HG03097 (cell line): ENCODE results near the gene TRIML2.

Experiments
- ATAC-seq: cut with Tn5 transposase; IDR thresholded peaks from one replicate; pipeline ENCODE4 v1.9.1; 2021; ENCODE audit not compliant: unreplicated experiment, low FRiP score

Gene TRIML2, protein sequence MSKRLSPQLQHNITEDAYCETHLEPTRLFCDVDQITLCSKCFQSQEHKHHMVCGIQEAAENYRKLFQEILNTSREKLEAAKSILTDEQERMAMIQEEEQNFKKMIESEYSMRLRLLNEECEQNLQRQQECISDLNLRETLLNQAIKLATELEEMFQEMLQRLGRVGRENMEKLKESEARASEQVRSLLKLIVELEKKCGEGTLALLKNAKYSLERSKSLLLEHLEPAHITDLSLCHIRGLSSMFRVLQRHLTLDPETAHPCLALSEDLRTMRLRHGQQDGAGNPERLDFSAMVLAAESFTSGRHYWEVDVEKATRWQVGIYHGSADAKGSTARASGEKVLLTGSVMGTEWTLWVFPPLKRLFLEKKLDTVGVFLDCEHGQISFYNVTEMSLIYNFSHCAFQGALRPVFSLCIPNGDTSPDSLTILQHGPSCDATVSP

DNA sequence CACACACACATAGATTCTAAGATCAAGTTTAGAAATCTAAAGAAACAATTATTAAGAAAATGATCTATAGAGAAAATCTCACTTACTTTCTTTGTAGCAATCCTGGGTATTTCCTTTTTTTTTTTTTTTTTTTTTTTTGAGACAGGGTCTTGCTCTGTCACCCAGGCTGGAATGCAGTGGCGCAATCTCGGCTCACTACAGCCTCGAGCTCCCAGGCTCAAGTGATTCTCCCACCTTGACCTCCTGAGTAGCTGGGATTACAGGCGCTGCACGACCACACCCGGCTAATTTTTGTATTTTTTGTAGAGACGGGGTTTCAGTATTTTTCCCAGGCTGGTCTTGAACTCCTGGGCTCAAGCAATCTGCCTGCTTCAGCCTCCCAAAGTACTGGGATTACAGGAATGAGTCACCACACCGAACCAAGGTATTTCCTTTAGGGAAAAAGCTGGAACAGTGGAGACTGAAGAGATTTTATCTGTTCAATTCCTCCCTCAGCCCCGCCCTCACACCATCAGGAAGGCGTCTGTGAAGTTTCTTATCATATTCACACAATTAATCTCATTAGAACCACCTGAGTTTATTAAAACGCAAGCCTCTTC is at the start of gene TRIML2:
Gene TRIML2 (minus strand): TSS at position 447 of the 599 bp plus-strand sequence. CDS start 4,235 bp downstream, outside the sequence.
- no peak for ATAC-seq

DNA sequence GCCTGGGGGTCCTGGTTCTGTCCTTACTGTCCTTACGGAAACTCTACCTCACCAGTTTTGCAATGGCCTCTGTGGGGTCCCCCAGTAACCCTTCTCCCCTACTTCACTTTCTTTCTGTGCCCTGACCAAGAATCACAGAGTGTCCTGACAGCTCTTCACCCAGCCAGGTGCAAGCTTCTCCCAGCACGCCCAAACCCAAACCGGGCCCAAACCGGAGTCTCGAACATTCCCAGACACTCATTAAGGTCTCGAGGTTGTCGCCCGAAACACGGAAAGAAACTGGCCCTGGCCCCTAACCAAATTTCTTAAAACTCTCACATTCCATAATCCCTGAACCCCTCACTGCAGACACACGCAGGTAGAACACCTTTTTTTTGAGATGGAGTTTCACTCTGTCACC is 48.9 kb upstream of the TRIML2 start:
- no peak for ATAC-seq

DNA sequence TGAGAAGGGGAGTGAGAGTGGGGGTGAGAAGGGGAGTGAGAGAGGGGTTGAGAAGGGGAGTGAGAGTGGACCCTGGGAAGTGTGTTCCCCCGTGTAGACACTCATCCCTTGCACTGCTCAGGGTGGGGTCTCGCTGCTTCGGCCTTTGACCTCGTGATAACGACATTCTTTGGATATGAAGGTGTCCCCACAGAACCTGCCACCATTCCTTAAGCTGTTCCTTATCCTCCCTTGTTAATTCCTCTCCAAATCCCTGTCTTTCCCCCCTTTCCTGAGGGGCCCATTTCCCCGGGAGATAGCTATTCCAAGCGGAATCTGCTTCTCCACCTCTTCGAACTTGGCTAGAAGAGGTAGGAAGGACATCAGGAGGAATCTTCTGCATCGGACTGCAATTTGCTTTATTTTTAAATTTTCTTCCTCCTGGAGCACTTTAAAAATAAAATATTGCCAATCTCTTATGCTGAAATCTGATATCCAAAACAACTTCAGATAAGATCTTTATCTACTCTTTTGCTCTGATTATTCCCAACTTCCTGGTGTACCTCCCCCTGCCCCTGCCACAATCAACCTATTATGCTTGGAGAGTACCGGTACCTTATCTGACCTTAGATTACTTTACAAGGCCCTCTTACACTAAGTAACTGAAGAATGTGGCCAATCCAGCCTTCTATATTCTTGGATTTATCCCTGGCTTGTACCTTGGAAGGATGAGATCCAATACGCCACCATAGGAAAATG is 45.4 kb upstream of the TRIML2 start:
- no peak for ATAC-seq

DNA sequence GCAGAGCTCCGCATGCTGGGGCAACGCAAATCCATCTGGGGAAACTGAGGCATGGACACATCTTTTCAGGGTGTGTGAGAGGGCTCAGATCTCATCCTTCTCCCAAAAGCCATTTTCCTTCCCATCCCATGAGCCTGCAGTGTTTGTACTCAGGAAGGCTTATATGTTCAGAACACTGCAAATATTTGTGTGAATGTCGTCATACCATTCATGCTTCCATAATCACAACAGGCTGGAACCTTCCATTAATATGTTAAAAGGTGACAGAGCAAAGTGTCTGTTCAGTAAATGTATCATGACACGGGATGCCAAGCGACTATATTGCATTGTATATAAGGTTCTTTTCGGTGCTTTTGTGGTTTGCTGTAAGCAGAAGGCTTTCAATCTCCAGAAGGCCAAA is 38.4 kb upstream of the TRIML2 start:
- ATAC-seq: no peak

DNA sequence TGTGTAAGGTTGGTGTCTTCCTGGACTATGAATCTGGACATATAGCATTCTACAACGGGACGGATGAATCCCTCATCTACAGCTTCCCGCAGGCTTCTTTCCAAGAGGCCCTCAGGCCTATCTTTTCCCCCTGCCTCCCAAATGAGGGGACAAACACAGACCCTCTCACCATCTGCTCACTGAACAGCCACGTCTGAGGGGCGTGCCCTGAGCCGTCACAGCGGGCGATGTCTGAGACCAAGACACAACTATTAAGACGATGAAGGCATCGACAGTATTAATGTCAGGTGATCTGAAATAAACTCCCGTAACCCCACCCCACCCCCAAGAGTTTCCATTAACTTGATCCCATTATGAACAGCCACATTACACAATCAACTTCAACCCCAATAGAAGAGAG is 37.8 kb upstream of the TRIML2 start:
- no peak for ATAC-seq

DNA sequence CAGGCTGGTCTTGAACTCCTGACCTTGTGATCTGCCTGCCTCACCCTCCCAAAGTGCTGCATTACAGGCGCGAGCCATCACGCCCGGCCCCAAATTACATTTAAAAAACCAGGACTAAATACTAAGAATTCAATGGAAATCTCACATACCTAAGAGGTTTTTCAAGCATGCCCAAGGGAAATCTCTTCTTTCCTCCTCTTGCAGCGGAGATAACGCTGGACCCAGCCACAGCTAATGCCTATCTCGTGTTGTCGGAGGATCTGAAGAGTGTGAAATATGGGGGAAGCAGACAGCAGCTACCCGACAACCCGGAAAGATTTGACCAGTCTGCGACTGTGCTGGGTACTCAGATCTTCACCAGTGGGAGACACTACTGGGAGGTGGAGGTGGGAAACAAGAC is 37.2 kb upstream of the TRIML2 start:
- no peak for ATAC-seq

DNA sequence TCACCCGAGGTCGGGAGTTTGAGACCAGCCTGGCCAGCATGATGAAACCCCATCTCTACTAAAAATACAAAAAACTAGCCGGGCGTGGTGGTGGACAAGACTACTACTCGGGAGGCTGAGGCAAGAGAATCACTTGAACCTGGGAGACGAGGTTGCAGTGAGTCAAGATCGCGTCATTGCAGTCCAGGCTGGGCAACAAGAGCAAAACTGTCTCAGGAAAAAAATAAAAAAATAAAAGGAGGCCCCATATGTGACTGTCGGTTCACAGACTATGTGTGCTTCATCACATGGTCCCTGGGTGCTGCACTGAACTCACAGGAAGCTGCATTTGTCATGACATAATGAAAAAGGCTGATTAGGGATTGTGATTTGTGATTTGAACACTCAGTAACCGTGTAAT is 36.2 kb upstream of the TRIML2 start:
- no peak for ATAC-seq

DNA sequence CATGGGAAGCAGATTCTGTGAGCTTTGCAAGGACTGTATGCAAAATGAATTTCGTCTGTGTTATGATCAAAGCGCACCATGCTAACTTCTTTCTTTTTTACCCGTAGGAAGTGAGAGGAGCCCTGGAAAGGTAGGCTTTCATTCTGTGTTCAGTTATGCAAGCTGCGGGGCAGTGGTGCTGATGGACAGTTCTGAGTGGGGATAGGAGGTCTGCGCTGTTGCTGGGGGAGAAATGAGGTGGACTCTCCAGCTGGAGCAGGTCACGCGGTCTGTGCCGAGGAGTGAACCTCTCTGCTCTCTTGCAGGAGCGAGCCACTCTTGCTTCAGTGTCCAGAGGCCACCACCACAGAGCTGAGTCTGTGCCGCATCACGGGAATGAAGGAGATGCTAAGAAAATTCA is 34.3 kb upstream of the TRIML2 start:
- no peak for ATAC-seq

DNA sequence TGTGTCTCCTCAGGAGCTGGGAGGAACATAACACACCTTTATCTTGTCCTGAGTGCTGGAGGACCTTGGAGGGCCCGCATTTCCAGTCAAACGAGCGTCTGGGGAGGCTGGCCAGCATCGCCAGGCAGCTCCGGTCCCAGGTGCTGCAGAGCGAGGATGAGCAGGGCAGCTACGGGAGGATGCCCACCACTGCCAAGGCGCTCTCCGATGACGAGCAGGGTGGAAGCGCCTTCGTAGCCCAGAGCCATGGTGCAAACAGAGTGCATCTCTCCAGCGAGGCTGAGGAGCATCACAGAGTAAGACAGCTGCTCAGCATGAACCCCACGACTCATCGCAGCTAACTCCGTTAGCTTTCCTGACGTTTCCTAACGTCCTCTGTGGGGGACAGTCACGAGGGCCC is 30.3 kb upstream of the TRIML2 start:
- no peak for ATAC-seq

DNA sequence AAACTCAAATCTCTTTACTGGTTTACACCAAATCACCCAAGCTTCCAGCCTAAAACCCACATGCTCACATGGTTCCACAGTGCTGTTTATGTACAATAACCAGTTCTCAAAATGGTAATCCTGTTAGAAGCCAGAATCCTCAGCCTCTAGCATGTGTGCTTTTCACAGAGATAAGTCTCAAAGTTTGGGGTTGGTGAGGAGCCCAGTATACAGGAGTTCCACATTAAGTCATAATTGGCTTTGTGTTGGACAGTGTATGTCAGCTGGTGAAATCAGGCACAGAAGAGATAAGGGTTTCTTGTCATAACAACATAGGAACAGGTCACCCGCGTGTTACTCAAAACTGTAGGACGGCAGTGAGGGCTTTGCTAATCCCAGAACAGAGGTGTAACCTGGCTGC is 29.7 kb upstream of the TRIML2 start, which contains the start of gene TRIML1:
Gene TRIML1 (plus strand): TSS at position 301 of the 400 bp plus-strand sequence. CDS start 118 bp downstream, outside the sequence.
- ATAC-seq: no peak

DNA sequence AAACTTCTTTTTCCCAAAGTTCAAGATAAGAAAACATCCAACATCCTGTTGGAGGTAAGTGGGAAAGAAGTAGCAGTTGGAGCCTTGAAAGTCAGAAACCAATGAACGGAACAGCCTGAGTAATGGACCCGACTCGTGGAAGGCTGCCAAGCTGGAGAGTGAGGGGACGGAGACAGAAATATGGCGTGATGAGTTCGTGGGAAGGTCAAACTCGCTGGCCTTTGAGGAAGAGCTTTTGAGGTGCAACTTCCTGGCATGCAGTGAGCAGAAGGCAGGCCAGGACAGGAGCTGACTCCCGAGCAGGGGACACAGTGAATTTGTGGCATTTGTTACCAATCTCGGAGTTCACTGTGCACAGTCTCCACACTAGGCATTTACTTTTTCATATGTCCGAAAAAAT is 28.8 kb upstream of the TRIML2 start:
- ATAC-seq: no peak

DNA sequence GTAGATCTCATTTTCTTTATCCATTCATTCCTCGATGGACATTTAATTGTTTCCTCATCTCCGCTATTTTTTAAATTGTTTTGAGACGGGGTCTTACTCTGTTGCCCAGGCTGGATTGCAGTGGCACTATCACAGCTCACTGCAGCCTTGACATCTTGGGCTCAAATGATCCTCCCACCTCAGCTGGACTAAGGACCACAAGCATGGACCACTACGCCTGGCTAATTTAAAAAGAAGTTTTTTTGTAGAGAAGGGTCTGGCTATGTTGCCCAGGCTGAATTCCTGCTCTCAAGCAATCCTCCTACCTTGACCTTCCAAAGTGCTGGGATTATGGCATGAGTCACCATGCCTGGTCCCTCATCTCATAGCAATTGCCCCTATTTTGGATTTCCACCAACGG is 22.8 kb upstream of the TRIML2 start:
- no peak for ATAC-seq

DNA sequence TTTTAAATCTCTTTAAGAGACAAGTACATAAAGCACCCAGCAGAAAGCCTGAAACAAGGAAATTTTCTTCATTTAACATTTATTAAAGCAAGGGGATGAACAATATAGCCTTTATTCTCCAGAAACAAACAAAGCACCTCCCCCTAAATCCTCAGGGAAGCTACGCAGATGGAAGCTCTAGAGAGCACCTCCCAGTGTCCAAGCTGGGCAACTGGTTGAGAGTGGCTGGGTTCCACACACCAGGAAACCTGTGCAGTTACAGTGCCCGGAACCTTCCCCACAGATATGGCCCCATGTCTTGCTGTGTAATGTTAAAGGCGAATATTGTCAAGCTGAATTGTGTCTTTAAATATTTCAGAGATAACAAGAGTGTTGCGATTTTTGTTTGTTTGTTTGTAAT is 21.0 kb upstream of the TRIML2 start:
- no peak for ATAC-seq

DNA sequence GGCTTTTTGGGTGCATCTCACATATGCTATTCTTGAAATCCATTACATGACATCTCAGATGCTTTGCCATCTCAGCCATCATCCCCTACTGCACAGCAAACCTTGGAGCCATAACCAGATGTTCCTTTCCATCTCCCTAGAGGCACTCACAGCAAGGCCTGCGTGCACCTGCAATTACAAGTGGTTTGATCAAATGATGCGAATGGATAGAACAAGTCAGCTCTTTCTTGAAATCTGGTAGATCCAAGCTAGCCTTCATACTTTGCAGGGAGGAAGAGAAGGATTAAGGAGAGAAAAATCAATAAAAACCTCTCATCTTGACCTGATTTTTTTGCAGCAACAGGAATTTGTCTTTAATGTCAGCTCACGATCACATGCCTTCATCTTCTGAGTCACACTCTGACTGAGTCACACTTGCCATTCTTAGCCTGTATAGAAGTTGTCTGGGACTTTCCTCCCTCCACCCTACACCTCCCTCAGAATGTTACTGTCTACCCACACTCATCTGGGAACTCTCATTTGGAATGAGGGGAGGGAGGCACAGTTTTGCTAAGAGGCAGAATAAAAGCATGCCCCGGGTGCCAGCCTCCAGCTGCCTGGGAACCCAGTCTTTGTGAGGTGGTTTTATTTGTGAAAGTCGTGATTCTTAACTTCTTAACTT is 17.9 kb upstream of the TRIML2 start:
- ATAC-seq: no peak

DNA sequence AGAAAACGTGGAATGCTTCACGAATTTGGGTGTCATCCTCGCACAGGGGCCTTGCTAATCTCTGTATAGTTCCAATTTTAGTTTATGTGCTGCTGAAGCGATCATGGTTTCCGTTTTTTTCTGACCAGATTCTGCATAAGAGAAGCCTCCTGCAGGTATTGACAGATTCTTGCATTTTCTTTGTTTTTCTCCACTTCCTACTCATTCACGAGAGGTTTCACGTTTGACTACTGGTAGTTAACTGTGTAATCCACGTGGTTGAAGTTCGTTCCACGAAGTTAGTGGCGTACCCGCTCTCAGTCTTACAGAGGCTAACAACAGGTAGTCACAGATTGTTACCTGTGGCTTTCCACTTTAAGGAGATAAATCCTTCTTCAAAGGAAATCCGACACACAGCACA is 12.1 kb upstream of the TRIML2 start:
- no peak for ATAC-seq

DNA sequence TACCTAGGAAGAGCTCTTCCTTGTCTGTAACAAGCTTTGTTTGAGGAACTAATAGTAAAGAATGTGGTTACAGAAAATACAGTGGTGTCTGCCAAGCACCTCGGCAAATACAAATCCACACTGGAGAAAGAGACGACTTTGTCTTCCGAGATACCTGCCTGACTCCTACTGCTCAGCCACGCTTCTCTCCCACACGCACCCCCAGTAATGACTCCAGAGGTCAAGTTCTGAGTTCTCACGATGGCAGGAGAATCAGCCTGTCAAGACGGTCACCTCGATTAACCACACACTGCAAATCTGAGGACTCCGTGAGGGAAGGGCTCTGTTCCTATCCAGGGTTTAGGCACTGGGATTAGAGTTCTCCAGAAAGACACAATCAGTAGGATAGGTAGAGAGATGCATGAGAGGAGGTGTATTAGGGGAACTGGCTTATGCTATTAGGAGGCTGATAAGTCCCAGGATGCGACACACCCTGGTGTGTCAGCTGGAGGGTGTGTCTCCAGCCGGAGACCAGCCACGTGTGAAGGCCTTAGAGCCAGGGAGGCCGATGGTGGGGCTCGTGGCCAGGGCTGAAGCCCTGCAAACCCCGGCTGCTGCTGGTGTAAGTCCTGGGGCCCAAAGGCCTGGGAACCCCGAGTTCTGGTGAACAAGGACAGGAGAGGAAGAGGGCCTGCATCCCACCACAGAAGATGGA is 8.4 kb upstream of the TRIML2 start:
- ATAC-seq: no peak

DNA sequence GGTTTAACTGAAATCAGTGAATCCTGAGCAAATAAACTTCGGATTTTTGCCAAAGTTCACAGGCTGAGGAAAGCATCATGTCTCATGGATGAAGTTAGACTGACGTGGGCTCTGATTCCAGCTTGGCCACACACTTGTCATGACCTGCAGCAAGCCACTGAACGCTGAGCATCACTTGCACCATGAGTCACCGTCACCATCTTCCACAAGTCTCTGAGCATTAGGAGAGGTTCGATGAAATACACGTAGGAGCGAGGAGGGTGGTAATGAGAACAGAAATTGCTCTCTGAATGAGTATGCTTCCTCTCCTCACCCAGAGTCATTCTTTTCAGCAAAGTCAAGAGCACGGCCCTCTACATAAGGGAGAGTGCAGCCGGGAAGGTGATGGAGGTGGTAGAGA is 3.8 kb upstream of the TRIML2 start:
- ATAC-seq: no peak

DNA sequence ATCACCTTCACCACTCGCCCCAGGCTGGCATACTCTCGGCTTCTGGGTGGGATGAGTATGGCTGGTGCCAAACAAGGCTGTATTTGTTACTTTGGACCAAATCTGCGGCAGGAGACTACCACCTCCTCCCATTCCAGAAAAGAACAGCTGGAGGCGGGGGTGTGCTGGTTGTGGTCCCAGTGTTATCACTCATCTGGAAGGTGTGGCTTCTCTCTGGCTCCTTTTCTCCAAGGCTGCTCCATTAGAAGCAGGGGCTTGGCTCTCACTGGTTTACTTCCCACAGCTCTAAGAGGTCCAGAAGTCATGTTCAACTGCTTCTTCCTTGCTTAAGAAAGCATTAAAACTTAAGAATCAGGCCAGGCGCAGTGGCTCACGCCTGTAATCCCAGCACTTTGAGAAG is 2.6 kb upstream of the TRIML2 start:
- no peak for ATAC-seq

DNA sequence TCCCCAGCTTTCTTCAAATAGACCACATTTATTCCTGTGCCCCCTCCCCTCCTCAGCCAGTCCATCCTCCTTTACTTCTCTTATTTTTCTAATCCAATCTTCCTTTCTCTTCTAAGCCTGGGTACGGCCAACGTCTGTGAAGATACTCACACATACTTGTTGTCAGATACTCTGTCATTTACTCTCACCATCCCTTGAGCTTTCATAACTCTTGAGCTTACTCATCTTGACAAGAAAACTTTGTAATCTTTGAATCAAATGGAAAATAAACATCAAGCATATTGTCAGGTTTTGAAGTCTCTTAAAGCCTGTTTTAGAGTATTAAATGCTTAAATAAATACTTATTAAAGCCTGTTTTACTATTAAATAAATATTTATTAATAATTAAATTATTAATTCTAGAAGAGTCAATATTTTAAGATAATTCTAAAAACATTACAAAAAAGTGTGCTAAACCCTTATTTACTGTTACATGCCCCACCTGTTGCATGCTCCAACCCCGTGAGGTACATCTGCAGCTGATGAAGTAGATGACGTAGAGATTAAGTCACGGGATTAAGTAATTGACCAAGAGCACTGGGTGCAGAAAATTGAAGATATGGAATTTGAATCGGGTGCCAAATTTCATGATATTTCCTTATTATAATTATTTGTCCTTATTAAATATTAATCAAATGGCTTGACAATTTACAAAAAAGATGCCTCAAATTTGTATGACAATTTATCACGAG is 1.5 kb upstream of the TRIML2 start:
- no peak for ATAC-seq

DNA sequence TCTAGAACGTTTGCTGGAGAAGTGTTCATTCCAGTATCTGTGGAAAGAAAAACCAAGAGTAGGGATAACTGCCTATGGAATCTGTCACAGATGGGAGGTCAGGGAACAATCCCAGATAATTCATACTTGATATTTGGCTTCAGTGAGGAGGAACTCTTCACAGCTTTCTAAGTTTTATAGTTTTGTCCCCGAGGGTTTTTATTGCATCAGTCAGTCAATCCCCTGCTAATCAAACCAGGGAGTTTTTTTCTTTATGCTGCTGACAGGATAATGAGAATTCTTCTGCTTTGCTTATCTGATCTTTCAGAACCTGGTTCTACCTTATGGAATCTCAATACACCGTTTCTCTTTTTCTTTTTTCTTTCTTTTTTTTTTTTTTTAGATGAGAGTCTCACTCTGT is 633 bp upstream of the TRIML2 start:
- no peak for ATAC-seq
